Stimulated activated CD8-positive, alpha-beta memory T cell treated with anti-CD3 and anti-CD28 coated beads, Interleukin-2, amount 100 ng/mL, for 48 hours (primary cell): ENCODE data around the gene EDEM2.
"Not testable (repeated sequence)": the region's sequence is repeated elsewhere in the genome, so short reads cannot be mapped to it uniquely, and the experiment has no call there.

Experiments
- DNase-seq, 2 donors: peaks; one replicate each; pipeline ENCODE4 v3.0.0-alpha.2; 2020; ENCODE audit warnings: low read depth in 2 of 2

The EDEM2 gene, protein sequence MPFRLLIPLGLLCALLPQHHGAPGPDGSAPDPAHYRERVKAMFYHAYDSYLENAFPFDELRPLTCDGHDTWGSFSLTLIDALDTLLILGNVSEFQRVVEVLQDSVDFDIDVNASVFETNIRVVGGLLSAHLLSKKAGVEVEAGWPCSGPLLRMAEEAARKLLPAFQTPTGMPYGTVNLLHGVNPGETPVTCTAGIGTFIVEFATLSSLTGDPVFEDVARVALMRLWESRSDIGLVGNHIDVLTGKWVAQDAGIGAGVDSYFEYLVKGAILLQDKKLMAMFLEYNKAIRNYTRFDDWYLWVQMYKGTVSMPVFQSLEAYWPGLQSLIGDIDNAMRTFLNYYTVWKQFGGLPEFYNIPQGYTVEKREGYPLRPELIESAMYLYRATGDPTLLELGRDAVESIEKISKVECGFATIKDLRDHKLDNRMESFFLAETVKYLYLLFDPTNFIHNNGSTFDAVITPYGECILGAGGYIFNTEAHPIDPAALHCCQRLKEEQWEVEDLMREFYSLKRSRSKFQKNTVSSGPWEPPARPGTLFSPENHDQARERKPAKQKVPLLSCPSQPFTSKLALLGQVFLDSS

DNA sequence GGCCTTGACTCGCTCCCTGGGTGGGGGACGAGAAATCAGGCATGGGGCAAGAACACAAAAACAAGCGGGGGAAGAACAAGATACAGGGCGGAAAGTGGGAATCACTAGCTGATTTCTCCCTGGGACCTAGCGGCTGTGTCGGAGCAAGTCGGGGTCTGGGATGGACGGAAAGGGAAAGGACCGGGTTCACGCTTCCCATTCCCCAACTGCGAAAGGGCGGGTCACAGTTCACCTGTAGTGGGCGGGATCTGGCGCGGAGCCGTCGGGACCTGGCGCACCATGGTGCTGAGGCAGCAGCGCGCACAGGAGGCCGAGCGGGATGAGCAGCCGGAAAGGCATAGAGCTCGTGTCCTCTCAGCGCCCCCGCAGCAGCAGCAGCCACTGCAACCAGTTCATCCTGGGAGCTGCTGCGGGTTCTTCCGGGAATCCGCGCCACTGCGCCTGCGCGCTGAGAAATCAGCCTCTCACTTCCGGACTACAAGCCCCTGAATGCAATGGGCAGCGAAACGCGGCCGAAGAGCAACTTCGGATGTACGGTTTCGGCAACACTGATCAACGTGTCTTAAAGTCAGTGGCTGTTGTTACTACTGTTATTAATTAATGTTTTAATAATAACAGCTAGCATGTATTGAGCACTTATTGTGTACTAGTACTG is at the start of gene EDEM2:
Gene EDEM2 (minus strand): TSS at position 417 of the 655 bp plus-strand sequence. CDS start 78 bp downstream, at position 339.
- peak; percentile 88 for DNase-seq

DNA sequence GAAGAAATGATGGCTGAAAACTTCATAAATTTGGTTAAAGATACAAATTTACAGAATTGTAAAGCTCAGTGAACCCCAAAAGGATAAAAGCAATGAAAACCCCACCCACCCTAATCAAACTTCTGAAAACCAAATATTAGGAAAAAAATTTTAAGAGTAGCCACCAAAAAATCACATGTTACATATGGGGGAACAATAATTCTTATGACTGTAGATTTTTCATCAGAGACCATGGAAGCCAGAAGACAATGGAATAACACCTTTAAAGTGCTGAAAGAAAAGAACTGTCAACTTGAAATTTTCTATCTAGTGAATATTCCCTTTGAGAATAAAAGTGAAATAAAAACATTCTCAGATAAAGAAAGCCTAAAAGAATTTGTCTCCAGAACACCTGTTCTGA is 49.2 kb upstream of the EDEM2 start:
- no peak for DNase-seq

DNA sequence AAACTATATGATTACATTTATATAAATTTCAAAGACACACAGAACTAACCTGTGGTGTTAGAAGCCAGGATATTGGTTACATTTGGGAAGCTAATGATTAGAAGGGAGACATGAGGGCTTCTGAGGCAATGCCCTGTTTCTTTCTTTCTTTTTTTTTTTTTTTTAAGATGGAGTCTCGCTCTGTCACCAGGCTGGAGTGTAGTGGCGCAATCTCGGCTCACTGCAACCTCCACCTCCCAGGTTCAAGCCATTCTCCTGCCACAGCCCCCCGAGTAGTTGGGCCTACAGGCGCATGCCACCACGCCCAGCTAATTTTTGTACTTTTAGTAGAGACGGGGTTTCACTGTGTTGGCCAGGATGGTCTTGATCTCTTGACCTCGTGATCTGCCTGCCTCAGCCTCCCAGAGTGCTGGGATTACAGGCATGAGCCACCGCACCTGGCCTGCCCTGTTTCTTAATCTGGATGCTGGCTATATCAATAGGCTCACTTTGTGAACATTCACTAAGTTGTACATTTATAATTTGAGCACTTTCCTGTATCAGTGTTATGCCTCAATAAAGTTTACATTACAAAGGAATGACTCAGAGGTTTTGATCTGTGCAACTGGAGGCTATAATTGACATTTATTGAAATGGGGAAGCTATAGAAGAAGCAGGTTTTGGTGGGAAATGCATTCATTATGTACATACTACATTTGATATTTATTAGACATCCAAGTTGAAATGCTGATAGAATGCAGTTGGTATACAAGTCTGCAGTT is 46.1 kb upstream of the EDEM2 start:
- DNase-seq, result not testable (repeated sequence)

DNA sequence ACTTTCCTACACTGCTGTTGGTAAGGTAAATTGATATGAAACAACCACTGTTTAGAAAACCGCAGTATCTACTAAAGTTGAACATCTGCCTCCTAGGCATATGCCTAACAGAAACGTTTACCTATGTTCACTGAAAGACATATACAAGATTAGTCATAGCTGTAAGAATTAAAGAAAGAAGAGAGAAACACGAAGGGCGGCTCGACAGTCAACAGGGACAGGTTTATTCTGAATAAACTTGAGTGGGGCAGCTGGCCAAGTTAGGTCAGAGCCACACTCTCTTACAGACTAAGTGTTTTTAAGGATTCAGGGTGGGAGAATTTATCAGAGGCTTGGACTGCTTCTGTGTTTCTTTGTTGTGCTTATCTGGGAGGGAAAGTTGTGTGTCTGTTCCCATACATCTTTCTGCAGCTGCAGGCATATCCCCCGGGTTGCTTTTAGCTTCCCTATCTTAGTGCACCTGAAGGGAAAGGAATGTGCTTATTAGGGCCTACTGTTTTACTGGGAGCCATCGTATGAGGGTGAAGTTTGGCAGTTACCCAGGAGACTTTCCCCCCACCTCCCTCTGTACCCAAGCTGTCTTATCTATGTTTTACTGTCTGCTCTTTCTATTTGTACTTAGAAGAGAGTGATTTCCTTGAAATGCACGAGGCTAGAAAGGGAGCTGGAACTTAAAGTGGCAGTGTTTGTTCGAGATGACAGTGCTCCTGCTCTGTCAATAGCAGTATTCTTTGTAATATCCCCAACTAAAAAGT is 45.2 kb upstream of the EDEM2 start:
- no peak for DNase-seq

DNA sequence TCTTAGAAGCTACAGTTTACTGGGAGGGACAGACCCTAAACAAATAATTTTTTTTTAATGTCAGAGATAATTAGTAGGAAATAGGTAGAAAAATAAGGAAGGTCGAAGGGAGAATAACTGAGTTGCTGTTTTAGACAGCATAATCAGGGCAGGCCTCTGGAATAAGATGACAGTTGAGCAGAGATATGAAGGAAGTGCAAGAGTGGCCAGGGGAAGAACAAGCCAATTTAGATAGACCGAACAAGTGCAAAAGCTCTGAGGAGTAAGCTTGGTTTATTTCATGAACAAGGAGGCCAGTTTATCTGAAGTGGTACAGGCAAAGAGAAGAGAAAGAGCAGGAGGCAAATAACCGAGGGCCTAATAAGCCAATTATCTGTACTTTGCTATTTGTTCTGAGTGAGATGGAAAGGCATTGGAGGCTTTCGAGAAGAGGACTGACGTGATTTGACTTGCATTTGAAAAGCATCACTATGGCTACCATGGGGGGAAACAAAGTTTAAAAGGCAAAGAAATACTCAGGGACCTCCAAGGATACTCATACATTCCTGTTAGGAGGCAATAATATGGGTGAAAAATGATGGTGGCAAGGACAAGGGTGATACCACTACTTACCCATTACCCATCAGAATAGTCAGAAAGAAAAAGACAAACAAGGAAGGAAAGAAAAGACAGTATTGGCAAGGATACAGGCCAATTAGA is 44.4 kb upstream of the EDEM2 start:
- DNase-seq, result no peak

DNA sequence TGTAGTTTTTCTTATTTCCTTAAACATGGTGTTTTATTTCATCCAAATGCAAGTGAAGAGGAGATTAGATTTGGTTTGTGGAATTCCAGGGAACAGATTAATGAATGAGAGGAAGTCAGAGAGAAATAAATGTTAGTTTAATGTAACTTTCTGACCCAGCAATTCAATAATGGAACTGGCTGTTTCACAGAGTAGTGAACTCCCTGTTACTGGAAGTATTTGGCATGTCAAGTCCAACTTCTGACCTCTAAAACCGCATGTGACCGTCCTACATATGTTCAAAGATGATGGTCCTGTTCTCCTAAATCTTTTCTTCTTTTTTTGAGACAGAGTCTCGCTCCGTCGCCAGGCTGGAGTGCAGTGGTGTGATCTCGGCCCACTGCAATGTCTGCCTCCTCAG is 43.4 kb upstream of the EDEM2 start:
- DNase-seq, result no peak

DNA sequence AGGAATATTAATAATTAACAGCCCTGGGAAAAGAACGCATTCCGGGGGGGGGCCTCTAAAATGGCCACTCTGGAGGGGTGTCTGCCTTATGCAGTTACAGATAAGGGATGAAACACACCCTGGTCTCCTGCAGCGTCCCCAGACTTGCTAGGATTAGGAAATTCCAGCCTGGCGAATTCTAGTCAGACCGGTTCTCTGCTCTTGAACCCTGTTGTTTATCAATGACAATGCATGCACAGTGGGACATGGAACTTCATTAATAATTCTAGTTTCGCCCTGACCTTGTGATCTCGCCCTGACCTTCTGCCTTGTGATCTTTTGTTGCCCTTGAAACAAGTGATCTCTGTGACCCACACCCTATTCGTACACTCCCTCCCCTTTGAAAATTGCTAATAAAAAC is 42.1 kb upstream of the EDEM2 start:
- DNase-seq, result not testable (repeated sequence)

DNA sequence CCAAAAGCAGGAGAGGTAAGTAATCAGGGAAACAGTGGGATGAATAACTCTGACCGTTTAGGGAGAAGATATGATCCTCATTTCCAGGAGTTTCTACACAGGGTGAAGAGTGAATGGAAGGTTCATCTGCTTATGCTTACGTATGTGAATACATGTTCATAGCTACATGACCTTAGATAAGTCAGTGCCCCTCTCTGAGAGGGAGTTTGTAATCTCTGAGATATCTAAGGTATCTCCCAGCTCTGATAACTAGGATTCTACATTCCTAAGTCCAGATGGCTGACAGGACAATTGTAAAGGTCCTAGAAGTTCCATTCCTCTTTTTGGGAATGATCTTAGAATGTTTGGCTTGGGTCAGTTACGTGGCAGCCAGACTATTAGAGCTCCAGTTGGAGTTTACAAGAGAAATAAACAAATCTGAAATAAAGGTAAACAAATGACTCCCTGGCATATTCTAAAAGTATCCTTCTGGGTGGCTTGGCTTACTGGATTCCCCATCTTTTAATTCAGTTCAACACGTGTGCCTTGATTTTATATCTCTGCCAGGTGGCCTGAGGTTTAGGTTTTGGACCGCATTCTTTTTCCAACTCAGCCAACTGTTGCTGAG is 40.6 kb upstream of the EDEM2 start:
- no peak for DNase-seq

DNA sequence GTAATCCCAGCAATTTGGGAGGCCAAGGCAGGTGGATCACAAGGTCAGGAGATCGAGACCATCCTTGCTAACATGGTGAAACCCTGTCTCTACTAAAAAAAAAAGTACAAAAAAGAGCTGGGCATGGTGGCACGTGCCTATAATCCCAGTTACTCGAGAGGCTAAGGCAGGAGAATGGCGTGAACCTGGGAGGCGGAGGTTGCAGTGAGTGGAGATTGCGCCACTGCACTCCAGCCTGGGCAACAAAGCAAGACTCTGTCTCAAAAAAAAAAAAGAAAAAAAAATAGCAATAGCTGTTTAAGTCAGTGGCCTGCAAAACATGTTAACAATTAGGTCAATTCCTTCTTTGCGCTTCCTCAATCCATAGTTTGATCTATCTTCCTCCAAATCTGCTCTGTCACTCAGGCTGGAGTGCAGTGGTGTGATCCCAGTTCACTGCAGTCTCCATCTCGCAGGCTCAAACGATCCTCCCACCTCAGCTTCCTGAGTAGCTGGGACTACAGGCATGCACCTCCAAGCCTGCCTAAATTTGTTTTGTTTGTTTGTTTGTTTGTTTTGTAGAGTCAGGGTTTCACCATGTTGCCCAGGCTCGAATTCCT is 39.7 kb upstream of the EDEM2 start:
- not testable (repeated sequence) for DNase-seq

DNA sequence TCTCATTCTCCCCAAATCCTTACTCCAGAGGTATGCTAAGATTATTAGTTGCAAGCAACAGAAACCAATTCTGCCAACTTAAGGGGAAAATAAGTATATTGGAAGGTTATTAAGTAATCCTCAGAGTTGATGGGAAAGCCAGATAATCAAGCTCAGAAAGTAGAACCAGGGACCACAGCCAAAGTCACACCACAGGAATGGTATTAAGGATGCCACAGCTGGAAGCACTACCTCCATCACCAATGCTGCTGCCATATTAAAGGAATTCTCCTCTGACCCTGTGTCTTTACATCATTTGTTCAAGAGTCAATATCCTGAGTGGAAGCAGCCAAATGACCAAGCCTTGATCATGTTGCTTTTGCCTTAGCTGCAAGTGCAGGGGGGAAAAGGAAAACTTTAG is 34.6 kb upstream of the EDEM2 start:
- DNase-seq, result no peak

DNA sequence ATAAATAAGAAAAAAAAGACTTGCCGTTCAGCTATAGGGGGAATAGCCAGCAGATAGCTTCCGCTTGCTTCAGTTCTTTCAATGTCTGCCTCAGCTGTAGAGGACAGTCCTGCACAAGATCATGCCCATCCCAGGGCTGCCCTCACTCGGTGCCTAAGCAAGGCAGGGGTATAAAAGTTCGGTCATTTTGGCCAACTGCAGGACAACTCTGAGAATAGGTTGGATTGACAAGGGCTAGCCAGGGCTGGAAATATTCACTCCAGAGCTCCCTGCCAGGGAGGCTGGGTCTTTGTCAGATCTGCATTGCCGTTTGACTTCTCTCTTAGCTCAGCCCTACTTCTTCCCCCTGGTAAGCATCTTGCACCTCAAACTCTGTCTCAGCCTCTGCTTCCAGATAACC is 33.1 kb upstream of the EDEM2 start:
- no peak for DNase-seq

DNA sequence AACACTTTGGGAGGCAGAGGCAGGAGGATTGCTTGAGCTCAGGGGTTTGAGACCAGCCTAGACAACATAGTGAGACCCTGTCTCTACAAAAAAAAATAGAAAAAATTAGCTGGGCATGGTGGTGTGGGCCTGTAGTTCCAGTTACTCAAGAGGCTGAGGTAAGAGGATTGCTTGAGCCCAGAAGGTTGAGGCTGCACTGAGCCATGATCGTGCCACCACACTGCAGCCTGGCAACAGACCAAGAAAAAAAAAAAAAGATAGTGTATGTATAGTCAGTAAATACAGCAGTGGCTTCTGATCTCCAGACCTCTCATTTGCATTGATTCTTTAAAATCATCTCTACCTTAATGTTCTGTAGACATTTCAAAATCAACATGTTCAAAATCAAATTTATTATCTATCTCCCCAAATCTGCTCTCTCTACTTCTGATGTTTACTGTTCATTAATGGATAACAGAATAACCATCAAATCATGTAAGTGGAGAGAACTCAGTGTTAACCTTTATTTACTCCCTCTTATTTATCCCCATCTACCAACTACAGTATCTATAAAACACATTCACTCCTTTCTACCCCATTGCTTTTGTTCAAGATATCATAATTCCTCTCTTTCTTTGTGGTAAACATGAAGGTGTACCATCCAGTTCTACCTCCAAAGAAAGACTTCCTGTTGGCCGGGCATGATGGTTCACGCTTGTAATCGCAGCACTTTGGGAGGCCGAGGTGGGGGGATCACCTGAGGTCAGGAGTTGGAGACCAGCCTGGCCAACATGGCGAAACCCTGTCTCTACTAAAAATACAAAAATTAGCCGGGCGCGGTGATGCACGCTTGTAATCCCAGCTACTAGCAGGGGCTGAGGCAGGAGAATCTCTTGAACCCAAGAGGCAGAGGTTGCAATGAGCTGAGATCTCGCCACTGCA is 32.4 kb upstream of the EDEM2 start:
- DNase-seq, result no peak

DNA sequence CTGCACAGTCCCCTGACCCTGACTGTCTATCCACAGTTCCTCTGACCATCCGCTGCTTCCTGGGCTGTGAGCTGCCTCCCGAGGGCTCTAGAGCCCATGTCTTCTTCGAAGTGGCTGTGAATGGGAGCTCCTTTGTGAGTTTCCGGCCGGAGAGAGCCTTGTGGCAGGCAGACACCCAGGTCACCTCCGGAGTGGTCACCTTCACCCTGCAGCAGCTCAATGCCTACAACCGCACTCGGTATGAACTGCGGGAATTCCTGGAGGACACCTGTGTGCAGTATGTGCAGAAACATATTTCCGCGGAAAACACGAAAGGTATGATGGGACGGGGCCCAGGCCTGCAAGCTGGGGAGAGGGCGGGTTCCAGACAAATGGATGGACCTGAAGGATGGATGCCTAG is 29.0 kb upstream of the EDEM2 start:
- DNase-seq, result no peak

DNA sequence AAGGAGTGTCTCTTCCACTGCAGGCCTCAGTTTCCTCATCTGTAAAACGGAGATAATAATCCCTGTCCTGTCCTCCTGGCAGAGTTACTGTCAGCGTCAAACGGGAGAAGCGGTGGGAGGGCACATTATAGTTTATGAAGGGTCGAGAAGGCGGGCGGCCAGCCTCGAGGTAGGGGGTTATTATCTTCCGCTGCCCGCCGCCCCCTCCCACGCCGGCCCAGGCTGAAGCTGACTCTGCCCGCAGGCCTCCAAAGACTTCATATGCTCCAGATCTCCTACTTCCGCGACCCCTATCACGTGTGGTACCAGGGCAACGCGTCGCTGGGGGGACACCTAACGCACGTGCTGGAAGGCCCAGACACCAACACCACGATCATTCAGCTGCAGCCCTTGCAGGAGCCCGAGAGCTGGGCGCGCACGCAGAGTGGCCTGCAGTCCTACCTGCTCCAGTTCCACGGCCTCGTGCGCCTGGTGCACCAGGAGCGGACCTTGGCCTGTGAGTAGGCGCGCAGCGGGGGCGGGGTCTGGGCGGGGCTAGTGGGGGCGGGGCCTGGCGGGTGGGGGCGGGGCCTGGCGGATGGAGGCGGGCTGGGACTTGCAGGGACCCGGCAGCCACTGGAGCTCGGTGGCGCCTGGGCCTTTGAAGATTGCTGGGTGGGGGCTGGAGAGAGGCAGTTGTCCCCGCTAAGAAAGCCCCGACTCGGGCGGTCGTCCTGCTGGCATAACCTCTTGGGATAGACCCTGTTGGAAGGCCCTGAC is 27.5 kb upstream of the EDEM2 start:
- no peak for DNase-seq

DNA sequence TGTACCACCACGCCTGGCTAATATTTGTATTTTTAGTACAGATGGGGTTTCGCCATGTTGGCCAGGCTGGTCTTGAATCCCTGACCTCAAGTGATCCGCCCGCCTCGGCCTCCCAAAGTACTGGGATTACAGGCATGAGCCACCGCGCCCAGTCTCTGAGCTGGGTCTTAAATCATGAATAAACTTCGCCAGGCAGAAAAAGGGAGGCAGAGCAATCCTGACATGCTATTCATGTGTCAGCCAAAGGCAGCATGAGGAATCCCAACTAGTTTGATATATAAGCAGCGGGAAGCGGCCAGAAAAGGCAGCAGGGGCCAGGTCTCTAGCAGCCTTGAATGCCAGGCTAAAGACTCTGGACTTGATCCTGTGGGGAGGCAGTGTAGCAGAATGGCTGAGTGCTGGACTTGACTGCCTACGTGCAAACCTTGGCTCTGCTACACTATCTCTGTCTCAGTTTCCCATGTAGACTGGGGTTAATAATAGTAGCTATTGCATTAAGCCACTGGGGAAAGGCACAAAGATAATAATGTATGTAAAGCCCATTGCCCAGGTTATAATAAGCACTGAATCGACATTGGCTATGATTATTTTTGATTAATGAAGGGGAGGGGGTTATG is 26.5 kb upstream of the EDEM2 start:
- DNase-seq, result no peak

DNA sequence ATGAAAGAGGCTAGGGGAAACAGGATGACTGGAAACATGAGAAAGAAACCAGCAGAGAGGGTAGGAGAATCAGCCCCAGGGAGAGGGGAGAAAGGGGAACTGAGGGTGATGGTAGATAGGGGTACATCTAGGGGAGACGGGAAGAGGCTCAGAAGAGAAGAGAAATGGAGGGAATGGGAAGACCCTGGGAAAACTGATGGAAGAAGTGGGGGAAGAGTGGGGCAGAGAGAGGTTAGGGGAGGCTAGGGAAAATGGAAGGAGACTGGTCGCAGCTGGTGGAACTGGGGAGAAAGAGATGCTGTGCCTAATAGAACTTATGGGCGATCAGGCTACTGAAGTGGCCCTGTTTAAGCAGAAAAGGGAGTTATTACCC is 25.3 kb upstream of the EDEM2 start:
- DNase-seq, result no peak

DNA sequence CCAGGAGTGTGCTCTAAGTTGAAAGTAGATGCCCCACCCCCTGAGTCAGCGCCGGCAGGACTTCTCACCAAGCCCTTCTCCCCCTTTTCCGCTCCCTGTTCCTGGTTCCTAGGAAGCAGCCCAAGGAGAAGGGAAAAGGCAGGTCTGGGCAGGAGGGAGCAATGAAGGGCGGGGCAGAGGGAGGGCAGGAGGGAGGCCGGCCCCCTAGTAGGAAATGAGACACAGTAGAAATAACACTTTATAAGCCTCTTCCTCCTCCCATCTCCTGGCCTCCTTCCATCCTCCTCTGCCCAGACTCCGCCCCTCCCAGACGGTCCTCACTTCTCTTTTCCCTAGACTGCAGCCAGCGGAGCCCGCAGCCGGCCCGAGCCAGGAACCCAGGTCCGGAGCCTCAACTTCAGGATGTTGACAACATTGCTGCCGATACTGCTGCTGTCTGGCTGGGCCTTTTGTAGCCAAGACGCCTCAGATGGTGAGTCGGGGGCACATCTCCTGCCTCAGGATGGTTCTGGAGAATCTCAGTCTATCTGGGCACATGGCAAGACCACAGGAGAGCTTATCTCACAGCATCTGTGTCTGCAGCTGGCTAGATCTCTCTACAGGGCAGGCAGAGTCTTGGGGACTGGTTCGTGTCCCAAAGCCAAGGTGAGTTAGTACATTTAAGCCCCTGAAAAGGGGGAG is 24.8 kb upstream of the EDEM2 start, which contains the start of gene PROCR:
Gene PROCR (plus strand): TSS at position 320 of the 681 bp plus-strand sequence. CDS start 83 bp downstream, at position 403.
- no peak for DNase-seq
